ENCODE results near the gene SCUBE1. TPM values are rescaled to one million over a fixed set of nuclear protein-coding genes. Genes with fewer than 3 reads are reported as not detected.

SCUBE1 gene
- total and polyA plus RNA-seq, 2 of the 4 experiments (the other 2 are of a cell fraction) = not detected

GRCh38 chr22:43249789-43250471, 93.2 kb downstream of the SCUBE1 start:
- Histone ChIP-seq H2AFZ (replicated peaks; ENCODE audit: low read length, poor library complexity) (no peak overlapping the region), H3K56ac (ENCODE audit: extremely low read depth, insufficient read depth, low read length) (no peak overlapping the region), H3K36me3 (ENCODE audit: control insufficient read depth, insufficient read depth, low read length) (no peaks in the 10 kb centered on the region), H3K27me3 (ENCODE audit: control insufficient read depth, insufficient read depth, low read length) (peaks cover 38% of the 10 kb centered on the region), H4K5ac (ENCODE audit: low read depth, low read length) (no peak overlapping the region), H3K9me3 (ENCODE audit: control insufficient read depth, insufficient read depth, low read length) (no peaks in the 10 kb centered on the region), H3K9ac (ENCODE audit: low read depth, low read length) (no peak overlapping the region), H3K4ac (ENCODE audit: low read depth, low read length) (no peak overlapping the region), H4K8ac (ENCODE audit: low read depth in 2 of 2, low read length in 2 of 2) (no peak overlapping the region), H3K4me2 (ENCODE audit: low read depth, low read length) (no peak overlapping the region), H3K18ac (ENCODE audit: low read depth, low read length) (no peak overlapping the region), H3K4me3 (ENCODE audit: insufficient read depth, low read depth, low read length) (no peak overlapping the region), H4K91ac (ENCODE audit: insufficient read depth, low read depth, low read length) (no peak overlapping the region), H2BK20ac (ENCODE audit: low read depth, low read length) (no peak overlapping the region), H3K23ac (ENCODE audit: low read depth, low read length) (no peak overlapping the region), H2AK9ac (replicated peaks; ENCODE audit: low read depth, low read length, poor library complexity) (no peak overlapping the region), H2BK120ac (ENCODE audit: low read depth, low read length) (no peak overlapping the region), H3K4me1 (ENCODE audit: control insufficient read depth, insufficient read depth, low read length) (no peaks in the 10 kb centered on the region), H2AK5ac (ENCODE audit: low read depth, low read length) (no peak overlapping the region), H3K14ac (replicated peaks; ENCODE audit: low read depth, low read length) (no peak overlapping the region), H3K79me1 (ENCODE audit: low read depth in 1 of 2, low read length in 2 of 2) (no peaks in the 10 kb centered on the region), H2BK5ac (ENCODE audit: low read depth, low read length, poor library complexity, severe bottlenecking) (no peak overlapping the region), H3K9me1 (ENCODE audit: insufficient read depth, low read length) (no peaks in the 10 kb centered on the region), H3K27ac (ENCODE audit: insufficient read depth, low read length) (no peak overlapping the region), H4K20me1 (ENCODE audit: insufficient read depth, low read length) (no peaks in the 10 kb centered on the region; the same call in 1 of the 2 replicates), H2BK15ac (ENCODE audit: low read depth, low read length) (no peak overlapping the region)
- CTCF ChIA-PET = no interaction called here
- dilution Hi-C loops (cut with HindIII; ENCODE audit: low sequenced_read_pairs, unreplicated experiment) = no loop called here
- WGBS, 2 experiments (ENCODE audit: extremely low coverage in 2 of 2, insufficient read length in 1 of 2) = 80% methylated on average over 5 of the region's 16 CpGs; no CpG with 5 or more reads in 1 of the 2 experiments
- POLR2A ChIA-PET (ENCODE audit: unreplicated experiment) = no interaction called here
- intact Hi-C loops (cut with micrococcal nuclease) = no loop called here
- ATAC-seq (ENCODE audit: low read depth) (no peak), DNase-seq (no peak)
- TF ChIP-seq RFX5 (IDR thresholded peaks at IDR 0.05; ENCODE audit: low read depth, low read length) (no peak), POLR2A (IDR thresholded peaks at IDR 0.05; ENCODE audit: low read depth, low read length) (no peak), USF2 (IDR thresholded peaks at IDR 0.05; ENCODE audit: low read depth, low read length) (no peak), MAFK (IDR thresholded peaks at IDR 0.05; ENCODE audit: low read depth, low read length) (no peak), CEBPB (IDR thresholded peaks at IDR 0.05; ENCODE audit: low read depth, low read length) (no peak), BHLHE40 (IDR thresholded peaks at IDR 0.05; ENCODE audit: low read depth, low read length) (no peak), MXI1 (IDR thresholded peaks at IDR 0.05; ENCODE audit: borderline replicate concordance, low read depth, low read length) (no peak), NFE2L2 (IDR thresholded peaks at IDR 0.05; ENCODE audit: low read depth, low read length) (no peak), RAD21 (IDR thresholded peaks at IDR 0.05; ENCODE audit: low read length) (no peak), FOS (IDR thresholded peaks at IDR 0.05; ENCODE audit: low read depth, low read length) (no peak), MAZ (IDR thresholded peaks at IDR 0.05; ENCODE audit: borderline replicate concordance, low read depth, low read length) (no peak), SMC3 (IDR thresholded peaks at IDR 0.05; ENCODE audit: low read depth, low read length) (no peak)
- in situ Hi-C loops (cut with MboI; ENCODE audit: low sequenced_read_pairs) = no loop called here
- no TSS peak for BruUV-seq (replicated peaks)

All from IMR-90 (cell line).